Measurements from ENCODE around the gene ICAM3.

Gene ICAM3

DNA sequence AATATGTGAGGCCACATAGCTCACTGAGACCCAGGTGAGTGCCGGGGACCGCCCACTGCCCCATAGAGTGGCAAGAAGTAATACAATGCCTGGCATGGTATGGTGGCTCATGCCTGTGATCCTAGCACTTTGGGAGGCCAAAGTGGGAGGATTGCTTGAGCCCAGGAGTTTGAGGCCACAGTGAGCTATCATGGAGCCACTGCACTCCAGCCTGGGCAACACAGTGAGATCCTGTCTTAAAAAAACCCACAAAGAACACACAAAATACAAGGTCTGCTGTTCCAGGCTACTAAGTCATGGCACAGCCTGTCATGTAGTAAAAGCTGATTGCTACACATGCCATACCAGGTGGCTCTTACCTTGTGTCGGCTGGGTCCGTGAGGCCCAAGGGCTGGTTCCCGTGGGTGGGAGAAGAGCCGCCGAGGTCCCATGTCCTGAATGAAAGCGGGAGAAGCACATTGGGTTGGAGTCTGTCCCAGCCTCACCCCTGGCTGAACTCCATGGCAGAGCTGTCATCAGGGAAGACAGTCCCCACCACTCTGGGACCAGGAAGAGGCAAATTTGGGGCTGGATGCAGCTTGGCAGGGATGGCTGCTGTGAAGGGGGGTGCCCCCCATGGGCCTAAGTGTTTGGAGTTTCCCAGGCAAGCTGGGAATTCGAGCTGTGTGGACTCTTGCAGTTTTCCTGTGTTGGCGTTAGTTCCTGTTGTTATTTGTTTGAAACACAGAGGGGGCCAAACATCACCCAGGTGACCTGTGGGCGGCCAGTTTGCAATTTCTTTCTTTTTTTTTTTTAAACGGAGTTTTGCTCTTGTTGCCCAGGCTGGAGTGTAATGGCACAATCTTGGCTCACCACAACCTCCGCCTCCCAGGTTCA is 20.4 kb downstream of the ICAM3 start:
- DNase-seq: no peak

DNA sequence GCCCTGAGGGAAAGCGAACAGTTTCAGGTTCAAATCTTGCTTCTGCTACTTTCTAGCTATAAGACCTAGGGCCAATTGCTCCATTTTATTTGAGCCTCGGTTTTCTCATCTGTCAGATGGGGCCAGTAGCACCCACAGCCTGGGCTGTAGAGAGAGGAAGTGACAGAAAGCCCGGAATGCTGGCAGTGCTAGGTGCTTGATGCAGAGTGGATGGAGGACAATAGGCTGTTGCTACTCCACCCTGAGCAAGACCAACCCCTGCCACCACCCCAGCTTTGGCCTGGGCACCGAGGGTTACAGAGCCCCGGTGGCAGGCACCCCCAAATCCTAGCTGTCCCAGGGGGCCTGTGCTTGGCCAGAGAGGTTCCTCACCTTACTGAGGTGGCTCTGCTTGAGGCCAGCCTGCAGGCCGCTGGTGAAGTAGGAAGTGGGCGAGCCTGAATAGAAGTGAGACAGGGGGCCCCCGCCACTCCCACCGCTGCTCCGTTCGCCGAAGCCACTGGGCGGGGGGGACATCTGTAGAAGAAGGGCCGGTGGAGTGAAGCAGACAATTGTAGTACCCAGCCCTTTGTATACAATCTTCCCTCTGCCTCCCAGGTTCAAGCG is 21.5 kb downstream of the ICAM3 start:
- DNase-seq: no peak

DNA sequence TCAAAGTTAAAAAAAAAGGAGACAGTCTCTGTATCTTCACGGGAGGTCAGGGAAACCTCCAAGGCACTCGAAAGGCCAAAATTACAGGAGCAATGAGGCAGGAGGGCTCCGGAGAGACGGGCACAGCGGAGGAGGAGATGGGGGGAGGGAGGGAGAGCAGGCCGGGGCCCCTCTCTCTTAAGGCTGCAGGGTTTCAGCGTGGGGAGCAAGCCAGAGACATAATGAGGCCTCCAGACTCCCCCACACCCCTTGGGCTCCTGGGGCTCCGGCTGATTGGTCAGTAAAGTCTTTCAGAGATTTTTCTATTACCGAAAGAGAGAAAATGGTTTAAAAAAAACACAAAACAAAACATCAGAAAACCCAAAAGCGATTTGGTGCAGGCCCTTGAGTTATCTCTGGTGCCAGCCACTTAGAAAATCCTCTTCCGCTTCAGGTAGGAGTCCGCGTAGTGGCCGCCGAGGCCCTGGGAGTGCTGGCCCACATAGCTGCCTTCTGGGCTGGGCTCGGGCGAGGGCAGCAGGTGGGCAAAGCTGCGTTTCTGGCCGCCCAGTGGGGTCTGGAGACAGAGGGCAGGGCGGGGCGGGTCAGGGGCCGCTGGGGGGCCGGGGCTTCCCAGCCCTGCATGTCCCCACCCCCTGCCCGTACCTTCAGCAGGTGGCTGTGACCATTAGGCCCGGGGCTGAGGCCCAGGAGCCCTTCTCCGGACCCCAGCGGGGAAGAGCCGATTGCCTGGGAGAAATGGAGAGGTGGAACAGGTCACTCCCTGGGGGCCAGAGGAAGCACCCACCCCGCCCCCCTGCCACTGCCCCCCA is 22.2 kb downstream of the ICAM3 start:
- no peak for DNase-seq

DNA sequence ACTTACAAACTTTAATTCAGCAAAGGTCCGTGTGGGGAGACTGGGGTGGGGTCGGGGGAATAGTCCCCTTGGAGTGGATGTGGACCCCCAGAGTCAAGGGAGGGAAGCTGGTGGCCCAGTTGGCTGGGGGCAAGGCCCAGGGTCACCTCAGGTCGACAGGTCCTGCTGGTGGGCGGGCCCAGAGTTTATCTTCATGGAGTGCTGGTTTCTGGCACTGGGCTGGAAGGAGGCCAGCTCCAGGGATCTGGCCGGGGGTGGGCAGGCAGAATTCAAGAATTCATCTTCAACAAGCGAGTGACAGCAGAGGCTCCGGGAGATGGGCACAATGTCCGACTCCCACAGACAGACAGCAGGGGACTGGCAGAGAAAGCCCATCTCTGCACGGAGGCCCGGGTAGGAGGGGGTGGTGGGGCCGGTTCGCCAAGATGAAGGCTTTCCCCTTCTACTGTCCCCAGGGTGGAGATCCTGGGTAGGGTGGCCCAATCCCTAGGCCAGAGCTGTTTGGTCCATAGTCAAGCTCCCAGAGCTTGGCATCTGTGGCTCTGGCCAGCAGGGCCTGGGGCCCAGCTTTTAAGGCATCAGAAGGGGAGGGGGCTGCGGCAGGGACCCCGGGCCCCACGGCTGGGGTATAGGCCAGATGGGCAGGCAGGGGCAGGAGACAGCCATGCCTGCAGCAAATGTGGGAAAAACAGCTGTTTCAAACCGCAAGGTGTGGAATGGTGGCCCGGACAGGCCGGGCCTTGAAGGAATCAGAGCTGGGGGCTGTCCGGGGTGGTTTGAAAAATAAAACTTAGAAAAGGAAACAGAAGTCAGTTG is 23.0 kb downstream of the ICAM3 start:
- no peak for DNase-seq

DNA sequence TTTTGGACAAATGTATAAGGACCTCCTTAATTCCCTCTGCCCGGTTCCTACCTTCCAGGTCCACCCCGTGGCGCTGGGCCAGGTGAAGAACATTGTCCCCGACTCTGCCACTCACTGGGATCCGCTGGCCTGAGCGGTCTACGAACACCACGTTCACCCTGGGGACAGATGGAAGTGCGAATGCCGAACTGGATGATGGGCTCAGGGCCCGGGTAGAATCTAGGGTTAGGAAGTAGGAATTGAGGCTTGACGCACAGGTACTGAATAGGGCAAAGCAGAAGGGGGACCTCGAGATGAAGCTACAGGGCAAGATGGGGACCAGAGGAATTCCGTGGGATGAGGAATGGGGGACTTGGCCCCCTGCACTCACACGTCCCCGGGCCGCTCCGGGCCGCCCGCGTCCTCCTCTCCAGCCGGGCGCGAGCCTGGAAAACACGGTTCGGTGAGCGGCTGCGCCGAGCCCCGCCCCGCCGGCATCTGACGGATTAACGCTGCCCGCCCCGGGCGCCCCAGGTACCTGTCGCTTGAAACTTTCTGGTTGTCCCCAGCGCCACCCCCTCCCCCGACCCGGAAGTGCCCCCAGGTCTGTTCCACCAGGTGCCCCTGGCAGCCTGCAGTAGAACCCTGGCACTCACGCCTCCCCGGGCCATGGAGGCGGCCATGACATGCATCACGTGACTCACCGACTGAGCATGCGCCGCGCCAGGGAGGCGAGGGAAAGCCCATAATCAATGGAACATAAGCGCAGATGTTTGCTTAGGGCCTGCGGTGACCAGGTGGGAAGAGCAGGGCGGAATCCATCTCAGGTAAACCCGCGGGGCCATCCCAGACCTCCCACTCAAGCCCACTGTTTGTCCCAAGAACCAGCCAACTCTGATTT is 23.8 kb downstream of the ICAM3 start, which contains the start of gene FDX2:
Gene FDX2, minus strand, starts transcription at position 681 of the 880 bp plus-strand sequence. Its CDS starts 19 bp downstream, at position 662.
- DNase-seq: peak; percentile 76 to 78

DNA sequence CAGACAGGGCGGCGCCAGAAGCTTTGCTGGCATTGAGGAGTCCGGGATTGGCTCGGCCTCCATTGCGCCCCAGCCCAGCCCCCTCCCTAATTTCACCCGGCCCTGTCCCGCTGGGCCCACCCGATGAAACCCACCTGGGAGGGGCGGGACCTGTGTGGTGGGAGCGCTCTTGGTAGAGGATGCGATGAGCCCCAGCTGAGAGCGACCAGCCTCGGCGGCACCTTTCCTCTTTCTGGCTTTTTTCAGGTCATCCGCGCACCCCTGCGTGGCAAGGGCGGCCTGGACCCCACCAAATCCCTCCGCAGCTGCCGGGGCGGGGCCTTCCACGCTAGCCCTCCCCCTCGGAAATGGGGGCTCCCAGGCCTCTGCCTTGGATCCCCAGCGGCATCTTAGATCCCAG is 30.0 kb downstream of the ICAM3 start, which contains the start of gene ZGLP1:
Gene ZGLP1, minus strand, starts transcription at position 393 of the 400 bp plus-strand sequence.
- no peak for DNase-seq

DNA sequence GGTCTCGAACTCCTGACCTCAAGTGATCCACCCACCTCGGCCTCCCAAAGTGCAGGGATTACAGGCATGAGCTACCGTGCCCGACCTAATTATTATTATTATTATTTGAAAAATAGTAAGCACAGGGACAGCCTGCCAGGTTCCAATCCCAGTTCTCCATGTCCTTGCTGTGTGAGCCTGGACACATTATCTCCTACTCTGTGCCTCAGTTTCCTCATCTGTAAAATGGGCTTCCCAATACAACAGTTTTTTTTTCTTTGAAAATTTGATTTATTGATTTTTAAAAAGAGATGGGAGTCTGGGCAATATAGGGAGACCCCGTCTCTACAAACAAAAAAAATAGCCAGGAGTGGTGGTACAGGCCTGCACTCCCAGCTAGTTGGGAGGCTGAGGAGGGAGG is 33.1 kb downstream of the ICAM3 start:
- DNase-seq: no peak

DNA sequence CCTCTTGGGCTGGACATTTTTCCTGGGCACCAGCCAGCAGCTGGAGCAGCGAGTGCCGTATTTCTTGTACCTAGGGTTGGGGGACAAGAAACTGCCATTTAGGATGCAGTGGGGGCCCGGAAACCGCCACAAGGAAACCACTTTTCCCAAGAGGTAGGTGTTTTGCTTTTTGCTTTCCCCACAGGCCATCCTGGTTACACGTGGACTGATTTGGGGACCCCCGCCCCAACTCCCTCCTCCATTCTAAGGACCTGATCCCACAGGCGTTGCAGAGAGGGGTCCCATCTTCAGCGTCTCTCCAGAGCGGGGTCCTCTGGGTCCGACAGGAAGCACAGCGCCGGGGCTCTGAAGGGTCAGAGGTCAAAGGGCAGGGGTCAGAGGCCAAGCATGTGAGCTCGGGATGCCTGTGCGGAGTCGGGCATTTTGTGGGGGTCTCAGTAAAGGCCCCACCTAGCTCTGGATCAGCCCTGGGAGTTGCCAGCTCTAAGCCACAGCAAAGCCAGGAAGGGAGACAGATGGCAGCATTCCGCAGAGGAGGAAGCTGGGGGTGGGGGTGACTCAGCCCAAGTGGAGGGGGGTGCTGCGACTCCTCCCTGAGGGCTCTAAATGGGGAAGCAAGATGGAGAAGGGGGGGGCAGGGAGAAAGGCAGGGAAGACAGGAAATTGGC is 34.2 kb downstream of the ICAM3 start:
- DNase-seq: no peak

DNA sequence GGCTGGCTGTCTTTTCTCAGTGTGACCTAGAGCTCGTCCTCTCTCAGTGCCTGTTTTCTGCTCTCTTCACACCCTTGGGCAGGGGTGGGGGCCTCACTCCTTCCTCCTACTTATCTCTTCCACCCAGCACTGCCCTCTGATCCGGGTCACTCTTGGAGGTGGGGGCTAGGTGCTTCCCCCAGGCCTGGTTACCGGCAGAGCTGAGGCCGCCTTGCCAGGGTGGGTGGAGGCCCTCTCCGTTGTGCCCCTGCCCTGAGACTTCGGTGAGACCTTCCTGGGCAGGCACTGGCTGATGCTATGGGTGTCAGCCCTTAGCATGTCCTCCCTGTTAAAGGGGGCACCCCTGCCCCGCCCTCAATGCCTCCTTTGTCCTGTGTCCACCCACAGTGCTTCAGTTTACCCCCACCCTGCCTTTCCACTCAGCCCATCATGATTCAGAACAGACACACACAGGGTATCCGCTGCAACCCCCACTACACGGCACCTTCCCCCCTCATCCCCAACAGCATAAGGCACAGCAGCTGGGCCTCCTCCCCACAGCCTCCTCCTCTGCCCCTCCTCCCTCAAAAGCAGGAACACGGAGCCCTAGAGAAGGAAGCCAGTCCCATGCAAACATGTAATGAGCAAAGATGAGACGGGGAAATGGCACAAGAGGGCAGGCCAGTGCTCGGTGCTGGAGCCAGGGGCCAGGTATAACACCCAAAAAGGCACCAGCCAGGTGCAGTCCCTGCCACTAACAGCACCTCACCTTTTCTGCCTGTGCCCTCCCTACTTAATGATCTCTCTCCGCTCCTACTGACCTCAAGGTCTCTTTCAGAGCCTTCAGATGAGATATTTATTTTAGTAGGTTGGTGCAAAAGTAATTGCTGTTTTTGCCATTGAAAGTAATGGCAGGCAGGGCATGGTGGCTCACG is 39.6 kb downstream of the ICAM3 start:
- no peak for DNase-seq

DNA sequence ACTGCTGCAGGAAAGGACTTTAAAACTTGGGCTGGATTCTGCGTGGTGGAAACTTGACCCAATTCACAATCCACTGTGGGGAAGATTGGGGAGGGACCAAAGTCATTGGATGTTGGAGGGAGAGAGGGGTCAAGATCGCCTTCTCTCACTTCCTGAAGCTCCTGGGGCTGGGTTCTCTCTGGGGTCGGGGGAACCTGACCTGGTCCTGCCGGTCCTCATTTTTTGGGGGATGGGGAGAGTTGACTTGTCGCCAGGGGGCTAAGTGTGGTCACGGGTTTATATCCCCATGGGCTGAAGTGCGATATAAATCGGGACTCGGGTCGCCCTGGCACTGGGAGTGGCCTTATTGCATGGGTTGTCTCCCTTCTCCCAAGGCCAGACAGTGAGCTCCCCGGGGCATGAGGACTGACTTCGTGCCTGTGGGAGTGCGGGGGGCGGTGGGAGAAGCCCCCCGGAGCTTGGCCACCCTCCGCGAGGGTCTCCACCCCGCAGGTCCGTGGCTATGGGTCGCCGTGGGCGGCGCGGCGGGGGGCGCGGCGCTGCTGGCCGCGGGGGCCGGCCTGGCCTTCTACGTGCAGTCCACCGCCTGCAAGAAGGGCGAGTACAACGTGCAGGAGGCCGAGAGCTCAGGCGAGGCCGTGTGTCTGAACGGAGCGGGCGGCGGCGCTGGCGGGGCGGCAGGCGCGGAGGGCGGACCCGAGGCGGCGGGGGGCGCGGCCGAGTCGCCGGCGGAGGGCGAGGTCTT is 43.4 kb downstream of the ICAM3 start:
- DNase-seq: peak in 1 of 2 experiments; percentile 14

DNA sequence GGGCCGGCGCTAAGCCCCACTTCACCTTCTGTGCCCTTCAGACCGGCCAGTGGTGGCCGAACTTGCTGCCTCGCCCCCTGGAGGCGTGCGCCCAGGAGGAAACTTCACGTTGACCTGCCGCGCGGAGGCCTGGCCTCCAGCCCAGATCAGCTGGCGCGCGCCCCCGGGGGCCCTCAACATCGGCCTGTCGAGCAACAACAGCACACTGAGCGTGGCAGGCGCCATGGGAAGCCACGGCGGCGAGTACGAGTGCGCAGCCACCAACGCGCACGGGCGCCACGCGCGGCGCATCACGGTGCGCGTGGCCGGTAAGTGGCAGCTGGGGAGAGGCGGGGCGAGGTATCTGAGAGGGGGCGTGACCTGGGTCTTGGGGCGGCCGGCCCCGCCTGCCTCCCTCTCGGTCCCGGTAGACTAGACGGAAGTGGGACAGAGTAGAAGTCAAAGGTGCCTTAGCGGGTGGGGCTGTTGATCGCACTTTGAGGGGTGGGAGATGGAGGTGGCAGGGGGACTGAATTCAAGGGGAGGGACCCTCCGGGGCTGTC is 44.0 kb downstream of the ICAM3 start:
- DNase-seq: no peak

DNA sequence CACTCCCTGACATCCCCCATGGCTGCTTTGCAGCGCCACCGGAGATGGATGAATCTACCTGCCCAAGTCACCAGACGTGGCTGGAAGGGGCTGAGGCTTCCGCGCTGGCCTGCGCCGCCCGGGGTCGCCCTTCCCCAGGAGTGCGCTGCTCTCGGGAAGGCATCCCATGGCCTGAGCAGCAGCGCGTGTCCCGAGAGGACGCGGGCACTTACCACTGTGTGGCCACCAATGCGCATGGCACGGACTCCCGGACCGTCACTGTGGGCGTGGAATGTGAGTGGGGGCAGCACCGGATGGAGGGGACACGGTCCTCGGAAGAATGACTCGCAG is 45.1 kb downstream of the ICAM3 start:
- peak; percentile 36 to 48 for DNase-seq

DNA sequence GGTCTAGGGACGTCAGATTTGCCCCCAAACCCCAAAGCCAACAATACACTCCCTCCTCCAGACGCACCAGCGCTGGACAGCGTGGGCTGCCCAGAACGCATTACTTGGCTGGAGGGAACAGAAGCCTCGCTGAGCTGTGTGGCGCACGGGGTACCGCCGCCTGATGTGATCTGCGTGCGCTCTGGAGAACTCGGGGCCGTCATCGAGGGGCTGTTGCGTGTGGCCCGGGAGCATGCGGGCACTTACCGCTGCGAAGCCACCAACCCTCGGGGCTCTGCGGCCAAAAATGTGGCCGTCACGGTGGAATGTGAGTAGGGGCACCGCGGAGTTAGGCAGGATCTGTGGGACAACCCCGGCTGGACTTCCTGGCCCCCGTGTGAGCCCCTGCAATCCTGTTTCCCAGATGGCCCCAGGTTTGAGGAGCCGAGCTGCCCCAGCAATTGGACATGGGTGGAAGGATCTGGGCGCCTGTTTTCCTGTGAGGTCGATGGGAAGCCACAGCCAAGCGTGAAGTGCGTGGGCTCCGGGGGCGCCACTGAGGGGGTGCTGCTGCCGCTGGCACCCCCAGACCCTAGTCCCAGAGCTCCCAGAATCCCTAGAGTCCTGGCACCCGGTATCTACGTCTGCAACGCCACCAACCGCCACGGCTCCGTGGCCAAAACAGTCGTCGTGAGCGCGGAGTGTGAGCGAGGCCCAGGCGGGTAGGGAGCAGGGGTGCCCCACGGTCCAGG is 45.6 kb downstream of the ICAM3 start:
- no peak for DNase-seq

DNA sequence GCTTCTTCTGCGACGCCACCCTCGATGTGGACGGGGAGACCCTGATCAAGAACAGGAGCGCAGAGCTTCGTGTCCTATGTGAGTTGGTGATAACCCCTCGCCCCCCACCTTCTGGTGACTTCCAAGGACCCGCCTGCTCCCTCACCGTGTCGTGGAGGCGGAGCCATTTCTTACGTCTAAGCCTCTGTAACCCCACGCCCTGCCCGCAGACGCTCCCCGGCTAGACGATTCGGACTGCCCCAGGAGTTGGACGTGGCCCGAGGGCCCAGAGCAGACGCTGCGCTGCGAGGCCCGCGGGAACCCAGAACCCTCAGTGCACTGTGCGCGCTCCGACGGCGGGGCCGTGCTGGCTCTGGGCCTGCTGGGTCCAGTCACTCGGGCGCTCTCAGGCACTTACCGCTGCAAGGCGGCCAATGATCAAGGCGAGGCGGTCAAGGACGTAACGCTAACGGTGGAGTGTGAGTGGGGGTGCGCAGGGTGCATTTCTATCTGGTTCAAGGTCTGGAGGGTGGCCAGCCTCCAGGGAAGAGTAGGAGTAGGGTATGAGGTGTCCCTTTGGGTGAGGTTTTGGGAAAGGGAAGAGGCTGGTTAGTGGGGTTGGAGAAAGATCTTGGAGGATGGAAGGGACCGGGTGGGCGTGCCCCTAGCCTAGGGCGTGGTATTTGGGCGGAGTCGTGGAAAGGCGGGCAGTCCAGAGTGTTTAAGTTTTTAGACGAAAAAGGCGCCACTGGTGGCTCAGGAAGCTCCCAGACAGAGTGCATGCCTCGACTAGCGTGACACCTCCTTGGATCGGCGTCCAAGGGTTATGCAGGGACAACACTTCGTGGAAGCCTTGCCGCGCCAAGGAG is 46.4 kb downstream of the ICAM3 start:
- no peak for DNase-seq

DNA sequence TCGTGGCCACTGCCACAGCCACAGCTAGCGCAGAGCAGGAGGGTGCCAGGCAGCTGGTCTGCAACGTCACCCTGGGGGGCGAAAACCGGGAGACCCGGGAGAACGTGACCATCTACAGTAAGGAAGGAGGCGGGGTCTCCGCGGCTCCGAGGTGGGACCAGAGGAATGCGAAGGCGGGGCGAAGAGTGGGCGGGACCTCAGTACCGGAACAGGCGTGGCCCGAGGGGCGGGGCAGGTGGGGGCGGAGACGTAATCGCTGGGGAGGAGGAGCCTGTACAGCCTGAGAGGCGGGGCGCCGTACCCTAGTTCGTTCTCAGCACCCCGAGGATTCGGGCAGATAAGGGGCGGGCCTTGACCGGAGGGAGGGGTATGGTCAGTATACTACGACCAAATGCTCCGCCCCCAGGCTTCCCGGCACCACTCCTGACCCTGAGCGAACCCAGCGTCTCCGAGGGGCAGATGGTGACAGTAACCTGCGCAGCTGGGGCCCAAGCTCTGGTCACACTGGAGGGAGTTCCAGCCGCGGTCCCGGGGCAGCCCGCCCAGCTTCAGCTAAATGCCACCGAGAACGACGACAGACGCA is 47.1 kb downstream of the ICAM3 start:
- DNase-seq: peak in 1 of 2 experiments; percentile 26

DNA sequence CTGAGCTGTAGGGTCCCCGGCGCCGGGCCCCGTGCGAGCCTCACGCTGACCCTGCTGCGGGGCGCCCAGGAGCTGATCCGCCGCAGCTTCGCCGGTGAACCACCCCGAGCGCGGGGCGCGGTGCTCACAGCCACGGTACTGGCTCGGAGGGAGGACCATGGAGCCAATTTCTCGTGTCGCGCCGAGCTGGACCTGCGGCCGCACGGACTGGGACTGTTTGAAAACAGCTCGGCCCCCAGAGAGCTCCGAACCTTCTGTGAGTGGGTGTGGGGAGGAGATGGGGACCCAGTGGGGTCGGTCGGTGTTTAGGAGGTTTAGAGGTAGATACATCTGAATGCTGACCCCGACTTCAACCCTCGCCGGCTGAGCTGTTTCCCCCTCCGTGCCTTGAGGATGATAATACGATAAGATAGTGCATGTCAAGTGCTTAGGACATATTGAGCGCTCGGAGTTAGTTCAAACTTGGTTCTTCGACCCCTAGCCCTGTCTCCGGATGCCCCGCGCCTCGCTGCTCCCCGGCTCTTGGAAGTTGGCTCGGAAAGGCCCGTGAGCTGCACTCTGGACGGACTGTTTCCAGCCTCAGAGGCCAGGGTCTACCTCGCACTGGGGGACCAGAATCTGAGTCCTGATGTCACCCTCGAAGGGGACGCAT is 47.7 kb downstream of the ICAM3 start:
- no peak for DNase-seq
